Measurements from ENCODE around the gene JMY.

GRCh38 chr5:79263290-79263689, 27.4 kb downstream of the JMY start:
- TF ChIP-seq NPAS2 (CRISPR knock-in tag; IDR thresholded peaks at IDR 0.05; ENCODE audit: borderline replicate concordance) (no peak), MAFK (IDR thresholded peaks at IDR 0.05; ENCODE audit: partially characterized antibody) (no peak), ZFP36 (IDR thresholded peaks at IDR 0.05; ENCODE audit: borderline replicate concordance, partially characterized antibody) (no peak), NR3C1 (IDR thresholded peaks at IDR 0.05) (no peak), SREBF2 (IDR thresholded peaks at IDR 0.05) (no peak), USF2 (IDR thresholded peaks at IDR 0.05) (no peak)
- TF ChIP-seq, protein P1, sequence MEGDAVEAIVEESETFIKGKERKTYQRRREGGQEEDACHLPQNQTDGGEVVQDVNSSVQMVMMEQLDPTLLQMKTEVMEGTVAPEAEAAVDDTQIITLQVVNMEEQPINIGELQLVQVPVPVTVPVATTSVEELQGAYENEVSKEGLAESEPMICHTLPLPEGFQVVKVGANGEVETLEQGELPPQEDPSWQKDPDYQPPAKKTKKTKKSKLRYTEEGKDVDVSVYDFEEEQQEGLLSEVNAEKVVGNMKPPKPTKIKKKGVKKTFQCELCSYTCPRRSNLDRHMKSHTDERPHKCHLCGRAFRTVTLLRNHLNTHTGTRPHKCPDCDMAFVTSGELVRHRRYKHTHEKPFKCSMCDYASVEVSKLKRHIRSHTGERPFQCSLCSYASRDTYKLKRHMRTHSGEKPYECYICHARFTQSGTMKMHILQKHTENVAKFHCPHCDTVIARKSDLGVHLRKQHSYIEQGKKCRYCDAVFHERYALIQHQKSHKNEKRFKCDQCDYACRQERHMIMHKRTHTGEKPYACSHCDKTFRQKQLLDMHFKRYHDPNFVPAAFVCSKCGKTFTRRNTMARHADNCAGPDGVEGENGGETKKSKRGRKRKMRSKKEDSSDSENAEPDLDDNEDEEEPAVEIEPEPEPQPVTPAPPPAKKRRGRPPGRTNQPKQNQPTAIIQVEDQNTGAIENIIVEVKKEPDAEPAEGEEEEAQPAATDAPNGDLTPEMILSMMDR (IDR thresholded peaks at IDR 0.05): no peak
- TF ChIP-seq, protein P2, sequence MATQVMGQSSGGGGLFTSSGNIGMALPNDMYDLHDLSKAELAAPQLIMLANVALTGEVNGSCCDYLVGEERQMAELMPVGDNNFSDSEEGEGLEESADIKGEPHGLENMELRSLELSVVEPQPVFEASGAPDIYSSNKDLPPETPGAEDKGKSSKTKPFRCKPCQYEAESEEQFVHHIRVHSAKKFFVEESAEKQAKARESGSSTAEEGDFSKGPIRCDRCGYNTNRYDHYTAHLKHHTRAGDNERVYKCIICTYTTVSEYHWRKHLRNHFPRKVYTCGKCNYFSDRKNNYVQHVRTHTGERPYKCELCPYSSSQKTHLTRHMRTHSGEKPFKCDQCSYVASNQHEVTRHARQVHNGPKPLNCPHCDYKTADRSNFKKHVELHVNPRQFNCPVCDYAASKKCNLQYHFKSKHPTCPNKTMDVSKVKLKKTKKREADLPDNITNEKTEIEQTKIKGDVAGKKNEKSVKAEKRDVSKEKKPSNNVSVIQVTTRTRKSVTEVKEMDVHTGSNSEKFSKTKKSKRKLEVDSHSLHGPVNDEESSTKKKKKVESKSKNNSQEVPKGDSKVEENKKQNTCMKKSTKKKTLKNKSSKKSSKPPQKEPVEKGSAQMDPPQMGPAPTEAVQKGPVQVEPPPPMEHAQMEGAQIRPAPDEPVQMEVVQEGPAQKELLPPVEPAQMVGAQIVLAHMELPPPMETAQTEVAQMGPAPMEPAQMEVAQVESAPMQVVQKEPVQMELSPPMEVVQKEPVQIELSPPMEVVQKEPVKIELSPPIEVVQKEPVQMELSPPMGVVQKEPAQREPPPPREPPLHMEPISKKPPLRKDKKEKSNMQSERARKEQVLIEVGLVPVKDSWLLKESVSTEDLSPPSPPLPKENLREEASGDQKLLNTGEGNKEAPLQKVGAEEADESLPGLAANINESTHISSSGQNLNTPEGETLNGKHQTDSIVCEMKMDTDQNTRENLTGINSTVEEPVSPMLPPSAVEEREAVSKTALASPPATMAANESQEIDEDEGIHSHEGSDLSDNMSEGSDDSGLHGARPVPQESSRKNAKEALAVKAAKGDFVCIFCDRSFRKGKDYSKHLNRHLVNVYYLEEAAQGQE (IDR thresholded peaks at IDR 0.05): no peak
- TF ChIP-seq, protein P3, sequence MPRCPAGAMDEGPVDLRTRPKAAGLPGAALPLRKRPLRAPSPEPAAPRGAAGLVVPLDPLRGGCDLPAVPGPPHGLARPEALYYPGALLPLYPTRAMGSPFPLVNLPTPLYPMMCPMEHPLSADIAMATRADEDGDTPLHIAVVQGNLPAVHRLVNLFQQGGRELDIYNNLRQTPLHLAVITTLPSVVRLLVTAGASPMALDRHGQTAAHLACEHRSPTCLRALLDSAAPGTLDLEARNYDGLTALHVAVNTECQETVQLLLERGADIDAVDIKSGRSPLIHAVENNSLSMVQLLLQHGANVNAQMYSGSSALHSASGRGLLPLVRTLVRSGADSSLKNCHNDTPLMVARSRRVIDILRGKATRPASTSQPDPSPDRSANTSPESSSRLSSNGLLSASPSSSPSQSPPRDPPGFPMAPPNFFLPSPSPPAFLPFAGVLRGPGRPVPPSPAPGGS (IDR thresholded peaks at IDR 0.05): no peak

All from A549 (cell line).